Prostate gland (tissue), 2 donors: Measurements from ENCODE around the gene CSRNP3. TPM values are rescaled to one million over a fixed set of nuclear protein-coding genes. Genes with fewer than 3 reads are reported as not detected.

Source experiments
- DNase-seq: peaks from one replicate; pipeline ENCODE4 v3.0.0-alpha.2; 2019; ENCODE audit warnings: low spot score
- H3K27ac ChIP-seq, 2 donors: fragments of 200-600 bp; sonication (generic); 2 replicates each; pipeline ENCODE4 v1.5.1; 2017 to 2019
- H3K27me3 ChIP-seq: fragments of 200-600 bp; sonication (generic); replicated peaks from 2 replicates; pipeline ENCODE4 v1.5.1; 2019; ENCODE audit not compliant: insufficient read depth
- H3K36me3 ChIP-seq, 2 donors: fragments of 200-600 bp; sonication (generic); 1 replicate in 1 of 2; 2 replicates in 1 of 2; pipeline versions ENCODE4 v1.5.1 to v1.8.1; 2017 to 2019
- H3K4me1 ChIP-seq: fragments of 200-600 bp; sonication (generic); replicated peaks from 2 replicates; pipeline ENCODE4 v1.5.1; 2019
- H3K4me3 ChIP-seq, 2 donors: fragments of 200-600 bp; sonication (generic); 2 replicates each; pipeline ENCODE4 v1.5.1; 2017 to 2019
- H3K9me3 ChIP-seq: fragments of 200-600 bp; sonication (generic); 2 replicates; pipeline ENCODE4 v1.5.1; 2017
- CTCF ChIP-seq, 4 experiments: fragments of 200-600 bp in 2 of 4; fragments of 450-650 bp in 2 of 4; sonication (generic) in 2 of 4; IDR thresholded peaks; 1 replicate in 3 of 4; 2 replicates in 1 of 4; pipeline ENCODE4 v1.5.1; 2016 to 2019; ENCODE audit warnings: antibody characterized with exemption in 4 of 4, mild to moderate bottlenecking in 2 of 4, moderate library complexity in 2 of 4
- POLR2A ChIP-seq: fragments of 450-650 bp; IDR thresholded peaks from one replicate; pipeline ENCODE4 v1.6.1; 2016; ENCODE audit warnings: antibody characterized with exemption, mild to moderate bottlenecking
- POLR2AphosphoS5 ChIP-seq: sonication (generic); formaldehyde crosslinking; IDR thresholded peaks from one replicate; pipeline ENCODE4 v1.6.1; 2017; ENCODE audit warnings: antibody characterized with exemption
- WGBS: methylation state at CpG from one replicate; pipeline ENCODE4 v1.1.5; 2018; 5-methylcytosine and 5-hydroxymethylcytosine counted together
- intact Hi-C: fragments of 100-400 bp; cut with DNase I; formaldehyde crosslinking; loops from one replicate; pipeline ENCODE4 v1.14.2; 2022
- total RNA-seq, 2 donors: library from RNA; depleted of rRNA; stranded (reverse); fragments of >200 nt; gene quantifications; one replicate each; pipeline ENCODE4 v1.1.0, GENCODE V29; 2016

CSRNP3 gene
- total RNA-seq, 2 donors from 2014 or later, result 3.3 to 4.0 TPM

GRCh38 chr2:165472922-165473321 is 3.4 kb downstream of the CSRNP3 start:
- no peak overlapping the region for H3K27ac ChIP-seq
- no peaks in the 10 kb centered on the region for H3K27me3 ChIP-seq
- H3K36me3 ChIP-seq, result no peaks in the 10 kb centered on the region
- no peak overlapping the region for H3K4me3 ChIP-seq
- TF ChIP-seq POLR2A (no peak), CTCF (IDR thresholded peaks at IDR 0.05) (no peak), POLR2AphosphoS5 (no peak)
- no peaks in the 10 kb centered on the region for H3K4me1 ChIP-seq
- WGBS, result 73% methylated on average over 3 of the region's 3 CpGs
- no peak for DNase-seq
- intact Hi-C loops, result no loop called here
- no peaks in the 10 kb centered on the region for H3K9me3 ChIP-seq

- Histone ChIP-seq H3K36me3 (no peaks in the 10 kb centered on the region), H3K27ac (no peak overlapping the region), H3K9me3 (no peaks in the 10 kb centered on the region), H3K4me3 (no peak overlapping the region), H3K4me1 (no peaks in the 10 kb centered on the region), H3K27me3 (no peaks in the 10 kb centered on the region)
- no peak for DNase-seq
- intact Hi-C loops, result no loop called here
- TF ChIP-seq POLR2AphosphoS5 (no peak), POLR2A (no peak), CTCF (IDR thresholded peaks at IDR 0.05) (no peak)
- 51% methylated on average over 3 of the region's 3 CpGs for WGBS
Observed at GRCh38 chr2:165474619-165475276, 5.2 kb downstream of the CSRNP3 start.

GRCh38 chr2:165475277-165476004 is 5.9 kb downstream of the CSRNP3 start:
- intact Hi-C loops, result no loop called here

GRCh38 chr2:165479856-165480255 is 10.4 kb downstream of the CSRNP3 start:
- H3K4me1 ChIP-seq, result no peaks in the 10 kb centered on the region
- H3K9me3 ChIP-seq, result no peaks in the 10 kb centered on the region
- 90% methylated on average over 4 of the region's 4 CpGs for WGBS
- H3K36me3 ChIP-seq, result no peaks in the 10 kb centered on the region
- H3K4me3 ChIP-seq, result no peak overlapping the region
- TF ChIP-seq POLR2A (no peak), POLR2AphosphoS5 (no peak), CTCF (IDR thresholded peaks at IDR 0.05) (no peak)
- H3K27ac ChIP-seq, result no peak overlapping the region
- DNase-seq, result no peak
- intact Hi-C loops, result no loop called here
- H3K27me3 ChIP-seq, result no peaks in the 10 kb centered on the region

More at GRCh38 chr2:165475277-165476004, 5.9 kb downstream of the CSRNP3 start:
- Histone ChIP-seq H3K36me3 (no peaks in the 10 kb centered on the region), H3K27ac (no peak overlapping the region), H3K9me3 (no peaks in the 10 kb centered on the region), H3K4me3 (no peak overlapping the region), H3K4me1 (no peaks in the 10 kb centered on the region), H3K27me3 (no peaks in the 10 kb centered on the region)
- TF ChIP-seq POLR2AphosphoS5, result no peak
- DNase-seq, result no peak
- 88% methylated on average over 6 of the region's 6 CpGs for WGBS

- intact Hi-C loops, result no loop called here
Observed at GRCh38 chr2:165494573-165494972, 25.1 kb downstream of the CSRNP3 start.

More at GRCh38 chr2:165494573-165494972, 25.1 kb downstream of the CSRNP3 start:
- WGBS, result 77% methylated on average over 4 of the region's 4 CpGs
- H3K4me3 ChIP-seq, result no peak overlapping the region
- DNase-seq, result no peak
- no peaks in the 10 kb centered on the region for H3K36me3 ChIP-seq
- no peaks in the 10 kb centered on the region for H3K27me3 ChIP-seq
- no peaks in the 10 kb centered on the region for H3K4me1 ChIP-seq
- H3K27ac ChIP-seq, result no peak overlapping the region
- TF ChIP-seq POLR2A (no peak), CTCF (IDR thresholded peaks at IDR 0.05) (no peak), POLR2AphosphoS5 (no peak)
- no peaks in the 10 kb centered on the region for H3K9me3 ChIP-seq
